Measurements from ENCODE around the gene NPAS1. TPM values are rescaled to one million over a fixed set of nuclear protein-coding genes. Genes with fewer than 3 reads are reported as not detected.

The NPAS1 gene
- total RNA-seq, 3 donors from 2014 or later (not counting 1 experiment from before 2014, with no cell fraction given): 0.64 to 0.65 TPM; not detected in 1

DNA sequence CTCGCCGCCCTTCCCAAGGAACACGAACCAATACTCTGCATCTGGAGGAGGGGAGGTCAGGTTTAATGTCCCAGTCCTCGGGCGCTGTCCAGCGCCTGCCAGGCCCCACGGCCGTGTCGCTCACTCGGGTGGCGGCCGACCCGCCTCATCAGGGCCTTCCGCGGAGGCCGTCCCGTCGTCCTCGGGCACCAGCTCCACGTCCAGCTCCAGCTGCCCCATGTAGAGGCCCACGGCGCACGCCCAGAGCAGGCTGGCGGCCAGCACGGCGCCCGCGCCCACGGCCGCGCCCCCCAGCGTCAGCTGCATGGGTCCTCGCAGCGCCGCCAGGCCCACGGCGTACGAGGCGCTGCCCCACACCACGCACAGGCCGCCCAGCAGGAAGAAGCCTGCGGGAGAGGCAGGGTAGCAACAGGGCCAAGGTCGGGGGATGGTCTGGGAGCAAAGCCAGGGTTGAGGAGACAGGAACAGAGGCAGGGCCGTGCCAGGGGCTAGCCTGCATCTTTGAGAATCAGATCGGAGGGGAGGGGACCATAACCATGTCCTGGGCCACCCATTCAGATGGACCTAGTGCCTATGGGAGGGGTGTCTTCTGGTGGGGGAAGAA lies 26.3 kb downstream of the NPAS1 start:
- Histone ChIP-seq H3K27ac (ENCODE audit: low read length) (no peak overlapping the region), H3K36me3 (ENCODE audit: control insufficient read depth, insufficient read depth, low read length) (no peaks in the 10 kb centered on the region), H3K4me1 (ENCODE audit: control insufficient read depth, insufficient read depth, low read length) (peaks cover 13% of the 10 kb centered on the region), H3K27me3 (ENCODE audit: control insufficient read depth, insufficient read depth, low read length) (no peaks in the 10 kb centered on the region), H3K4me3 (ENCODE audit: low read length) (no peak overlapping the region), H3K9me3 (ENCODE audit: control insufficient read depth, insufficient read depth, low read length) (no peaks in the 10 kb centered on the region)
- DNase-seq: no peak
- Mint-ChIP-seq H3K9me3 (no peaks in the 10 kb centered on the region), H3K4me3 (no peak overlapping the region), H3K4me1 (peaks cover 6 to 30% of the 10 kb centered on the region in 2 donors), H3K36me3 (no peaks in the 10 kb centered on the region), H3K27me3 (ENCODE audit: low read depth in 2 of 2) (no peaks in the 10 kb centered on the region), H3K27ac (peak overlapping the region in 1 of 2 donors; percentile 92)
- TF ChIP-seq CTCF (IDR thresholded peaks at IDR 0.05): no peak
- intact Hi-C loops (cut with micrococcal nuclease): no loop called here
- no peak for ATAC-seq
- 96% methylated on average over 43 of the region's 45 CpGs for WGBS (ENCODE audit: insufficient coverage)

- no peak overlapping the region for H3K27ac ChIP-seq (ENCODE audit: low read length)
- peak overlapping the region; percentile 80 to 92 for H3K27ac Mint-ChIP-seq
These were observed 27.7 kb downstream of the NPAS1 start for GRCh38 chr19:47047272-47047762.

DNA sequence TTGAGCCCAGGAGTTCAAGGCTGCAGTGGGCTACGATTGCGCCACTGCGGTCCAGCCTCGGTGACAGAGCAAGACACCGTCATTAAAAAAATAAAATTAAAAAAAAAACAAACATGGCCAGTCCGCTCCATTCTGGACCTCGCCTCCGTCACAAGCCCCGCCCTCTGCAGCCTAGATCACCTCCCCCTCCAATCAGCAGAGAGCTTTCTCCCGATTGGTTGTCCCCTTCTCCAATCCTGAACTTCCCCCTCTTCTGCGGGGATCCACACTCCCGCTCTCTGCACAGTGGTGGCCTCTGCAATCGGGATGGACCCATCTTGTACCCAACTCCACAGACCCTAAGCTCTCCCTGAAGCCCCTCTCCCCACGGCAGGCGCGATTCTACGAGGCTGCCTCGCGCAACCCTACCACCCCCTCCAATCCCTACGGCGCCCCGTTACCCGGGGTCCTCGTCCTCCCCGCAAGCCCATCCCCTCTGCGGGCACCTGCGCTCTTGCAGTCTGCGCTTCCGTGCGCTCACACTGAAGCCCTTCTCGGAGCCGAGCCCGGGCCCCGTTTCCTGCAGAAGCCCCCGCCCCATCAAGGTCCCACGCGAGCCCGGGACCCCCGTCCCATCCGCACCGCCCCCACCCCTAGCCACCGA lies 28.2 kb downstream of the NPAS1 start:
- Histone ChIP-seq H3K4me3 (ENCODE audit: low read length) (peak overlapping the region; percentile 67), H3K27ac (ENCODE audit: low read length) (peak overlapping the region; percentile 37), H3K4me1 (ENCODE audit: control insufficient read depth, insufficient read depth, low read length) (peaks cover 13% of the 10 kb centered on the region), H3K27me3 (ENCODE audit: control insufficient read depth, insufficient read depth, low read length) (no peaks in the 10 kb centered on the region), H3K9me3 (ENCODE audit: control insufficient read depth, insufficient read depth, low read length) (no peaks in the 10 kb centered on the region), H3K36me3 (ENCODE audit: control insufficient read depth, insufficient read depth, low read length) (no peaks in the 10 kb centered on the region)
- no peaks in the 10 kb centered on the region for H3K27me3 Mint-ChIP-seq (ENCODE audit: low read depth in 2 of 2)
- peak; percentile 62 to 82 for DNase-seq
- H3K36me3 Mint-ChIP-seq: no peaks in the 10 kb centered on the region
- no peak for TF ChIP-seq CTCF (IDR thresholded peaks at IDR 0.05)
- peak overlapping the region; percentile 80 to 92 for H3K27ac Mint-ChIP-seq
- ATAC-seq: peak; percentile 45 to 65 (median 54)
- H3K4me3 Mint-ChIP-seq: peak overlapping the region; percentile 96
- intact Hi-C loops (cut with micrococcal nuclease): no loop called here
- WGBS (ENCODE audit: insufficient coverage): 6% methylated on average over 42 of the region's 42 CpGs
- H3K9me3 Mint-ChIP-seq: no peaks in the 10 kb centered on the region
- peaks cover 6 to 30% of the 10 kb centered on the region in 2 donors for H3K4me1 Mint-ChIP-seq

More at GRCh38 chr19:47047272-47047762, 27.7 kb downstream of the NPAS1 start:
- intact Hi-C loops (cut with micrococcal nuclease): no loop called here
- no peaks in the 10 kb centered on the region for H3K9me3 ChIP-seq (ENCODE audit: control insufficient read depth, insufficient read depth, low read length)
- no peaks in the 10 kb centered on the region for H3K9me3 Mint-ChIP-seq
- TF ChIP-seq CTCF (IDR thresholded peaks at IDR 0.05): no peak
- H3K36me3 Mint-ChIP-seq: no peaks in the 10 kb centered on the region
- ATAC-seq (no peak), DNase-seq (no peak)
- H3K4me3 ChIP-seq (ENCODE audit: low read length): peak overlapping the region; percentile 67
- peak overlapping the region; percentile 96 for H3K4me3 Mint-ChIP-seq
- H3K4me1 Mint-ChIP-seq: peaks cover 6 to 30% of the 10 kb centered on the region in 2 donors
- WGBS (ENCODE audit: insufficient coverage): 90% methylated on average over 13 of the region's 13 CpGs
- H3K27me3 ChIP-seq (ENCODE audit: control insufficient read depth, insufficient read depth, low read length): no peaks in the 10 kb centered on the region
- no peaks in the 10 kb centered on the region for H3K27me3 Mint-ChIP-seq (ENCODE audit: low read depth in 2 of 2)
- H3K4me1 ChIP-seq (ENCODE audit: control insufficient read depth, insufficient read depth, low read length): peaks cover 13% of the 10 kb centered on the region
- H3K36me3 ChIP-seq (ENCODE audit: control insufficient read depth, insufficient read depth, low read length): no peaks in the 10 kb centered on the region
